SK-N-SH treated with all-trans-retinoic acid at 6 μM for 48 hours (cell line): ENCODE data around the gene ADPRH.

Experiments used
- BACH2 ChIP-seq: fragments of 250-450 bp; sonication (Bioruptor Pico); IDR thresholded peaks from 2 replicates; pipeline ENCODE4 v1.9.0; 2021; ENCODE audit warnings: mild to moderate bottlenecking, borderline replicate concordance
- PATZ1 ChIP-seq: fragments of 250-450 bp; sonication (Bioruptor Pico); IDR thresholded peaks from 2 replicates; pipeline ENCODE4 v1.8.0; 2020; ENCODE audit warnings: mild to moderate bottlenecking, moderate library complexity, borderline replicate concordance
- ZNF70 ChIP-seq: fragments of 450-650 bp; formaldehyde crosslinking; IDR thresholded peaks from 2 replicates; pipeline ENCODE4 v1.5.0; 2020; ENCODE audit warnings: mild to moderate bottlenecking, moderate library complexity
- TF ChIP-seq, protein P1 (sequence below): fragments of 250-450 bp; sonication (Bioruptor Pico); IDR thresholded peaks from 2 replicates; pipeline ENCODE4 v1.5.1; 2020; ENCODE audit warnings: low read depth, mild to moderate bottlenecking, moderate library complexity

DNA sequence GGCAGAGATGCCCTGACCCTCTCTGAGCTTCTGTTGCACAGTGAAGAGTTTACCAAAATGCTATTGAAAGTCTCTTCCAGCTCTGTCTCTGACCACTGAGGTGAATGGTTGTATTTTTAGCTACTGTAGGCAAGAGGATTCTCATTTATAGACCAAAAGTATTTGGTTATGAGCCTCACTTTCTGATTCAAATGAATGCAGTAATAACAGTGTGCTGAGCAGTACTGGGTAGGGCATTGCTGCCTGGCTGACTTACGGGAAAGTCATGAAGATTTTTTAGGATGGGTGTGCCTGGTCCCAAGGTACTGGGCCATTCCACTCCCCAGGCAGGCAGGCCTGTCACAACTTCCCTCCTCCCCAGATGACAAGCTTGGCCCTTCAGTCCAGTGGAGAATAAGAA lies 33.9 kb downstream of the ADPRH start:
- TF ChIP-seq, protein P1, sequence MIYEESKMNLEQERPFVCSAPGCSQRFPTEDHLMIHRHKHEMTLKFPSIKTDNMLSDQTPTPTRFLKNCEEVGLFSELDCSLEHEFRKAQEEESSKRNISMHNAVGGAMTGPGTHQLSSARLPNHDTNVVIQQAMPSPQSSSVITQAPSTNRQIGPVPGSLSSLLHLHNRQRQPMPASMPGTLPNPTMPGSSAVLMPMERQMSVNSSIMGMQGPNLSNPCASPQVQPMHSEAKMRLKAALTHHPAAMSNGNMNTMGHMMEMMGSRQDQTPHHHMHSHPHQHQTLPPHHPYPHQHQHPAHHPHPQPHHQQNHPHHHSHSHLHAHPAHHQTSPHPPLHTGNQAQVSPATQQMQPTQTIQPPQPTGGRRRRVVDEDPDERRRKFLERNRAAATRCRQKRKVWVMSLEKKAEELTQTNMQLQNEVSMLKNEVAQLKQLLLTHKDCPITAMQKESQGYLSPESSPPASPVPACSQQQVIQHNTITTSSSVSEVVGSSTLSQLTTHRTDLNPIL (CRISPR knock-in tag), result no peak
- no peak for TF ChIP-seq BACH2 (CRISPR knock-in tag)
- no peak for TF ChIP-seq PATZ1 (CRISPR knock-in tag)
- no peak for TF ChIP-seq ZNF70
